GM13976 (cell line): Measurements from ENCODE around the gene TMEM100.
"Not testable (repeated sequence)": the region's sequence is repeated elsewhere in the genome, so short reads cannot be mapped to it uniquely, and the experiment has no call there.

Experiments
- DNase-seq: peaks from one replicate; pipeline ENCODE4 v3.0.0; 2012; ENCODE audit warnings: low spot score
- CTCF ChIP-seq: IDR thresholded peaks from 2 replicates; pipeline ENCODE4 v1.5.1; 2012; ENCODE audit warnings: borderline replicate concordance, mild to moderate bottlenecking; ENCODE audit not compliant: insufficient read depth; ENCODE audit errors: extremely low read depth, missing control alignments, control extremely low read depth
- in situ Hi-C: fragments of 300-500 bp; cut with MboI; formaldehyde crosslinking; loops from one replicate; pipeline ENCODE4 v1.12.0; 2022; ENCODE audit warnings: low sequenced_read_pairs, mixed read lengths, inconsistent platforms; ENCODE audit not compliant: unreplicated experiment

Gene TMEM100

DNA sequence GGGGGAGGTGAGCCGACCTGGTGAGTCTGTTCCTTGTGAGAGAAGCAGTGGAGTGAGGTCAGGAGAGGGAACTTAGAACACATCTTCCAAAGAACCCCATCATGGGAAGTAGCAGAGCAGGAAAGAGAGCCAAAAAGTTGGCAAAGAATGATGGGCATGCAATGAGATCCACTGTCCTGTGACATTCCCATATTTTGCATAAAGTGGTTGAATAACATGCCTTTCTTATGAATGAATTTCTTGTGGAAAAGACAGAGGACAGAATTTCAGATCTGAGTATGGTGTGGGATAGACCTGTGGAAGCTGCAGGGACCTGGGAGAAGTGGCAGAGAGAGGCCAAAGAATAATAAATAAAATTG, 41.3 kb downstream of the TMEM100 start:
- in situ Hi-C loops: no loop called here
- TF ChIP-seq CTCF: no peak
- no peak for DNase-seq

GRCh38 chr17:55680686-55681341, 41.9 kb downstream of the TMEM100 start:
- in situ Hi-C loops: no loop called here
- DNase-seq: no peak

GRCh38 chr17:55677446-55677845, 45.2 kb downstream of the TMEM100 start:
- in situ Hi-C loops: no loop called here
- no peak for DNase-seq
- no peak for TF ChIP-seq CTCF

More at GRCh38 chr17:55680686-55681341, 41.9 kb downstream of the TMEM100 start:
- no peak for TF ChIP-seq CTCF

- no peak for TF ChIP-seq CTCF
- in situ Hi-C loops: no loop called here
- DNase-seq: no peak
Measured at GRCh38 chr17:55676274-55676673, 46.4 kb downstream of the TMEM100 start.

DNA sequence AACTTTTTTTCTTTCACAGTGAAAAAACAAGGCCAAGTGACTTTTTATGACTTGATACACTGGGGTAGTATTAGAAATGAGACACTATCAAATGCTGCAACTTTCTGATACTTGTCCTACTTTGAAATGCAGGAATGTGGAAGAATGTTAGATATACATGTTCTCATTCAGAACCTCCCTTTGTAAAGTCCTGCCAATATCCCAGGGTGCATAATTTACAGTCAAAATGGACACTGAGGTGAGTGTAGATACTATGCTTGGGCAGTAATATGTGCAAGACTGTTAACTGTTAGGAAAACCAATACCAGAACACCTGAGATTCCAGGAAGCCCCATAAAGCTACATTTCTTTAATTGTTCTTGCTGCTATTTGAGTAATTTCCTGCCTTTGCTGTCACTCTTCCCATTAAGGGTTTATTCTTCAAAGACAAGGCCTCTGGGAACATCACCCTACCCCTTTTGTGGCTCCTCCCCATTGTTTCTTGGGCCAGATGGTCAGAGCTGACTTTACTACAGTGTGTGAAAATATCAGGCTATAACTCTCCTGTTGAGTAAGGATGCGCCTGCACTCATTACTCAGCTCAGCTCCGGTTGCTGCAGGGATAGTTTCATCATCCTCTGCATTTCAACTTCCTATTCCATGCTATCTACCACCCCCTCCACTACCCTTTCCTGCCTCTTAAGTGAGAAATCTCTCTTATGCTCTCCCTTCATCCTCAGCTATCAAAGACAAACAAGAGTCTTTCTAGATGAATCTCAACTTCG, 48.7 kb downstream of the TMEM100 start:
- no peak for DNase-seq
- in situ Hi-C loops: no loop called here
- no peak for TF ChIP-seq CTCF

- TF ChIP-seq CTCF: no peak
- DNase-seq: no peak
- in situ Hi-C loops: no loop called here
Measured at GRCh38 chr17:55672585-55673501, 49.8 kb downstream of the TMEM100 start.

- DNase-seq, in situ Hi-C loops: not testable (repeated sequence)
Measured at GRCh38 chr17:55672010-55672409, 50.7 kb downstream of the TMEM100 start.
